Measurements from ENCODE around the gene NKAIN4. TPM values are rescaled to one million over a fixed set of nuclear protein-coding genes. Genes with fewer than 3 reads are reported as not detected.
"Not testable (repeated sequence)": the region's sequence is repeated elsewhere in the genome, so short reads cannot be mapped to it uniquely, and the experiment has no call there.

Gene NKAIN4
- total and polyA plus RNA-seq, 7 donors: not detected

GRCh38 chr20:63223121-63223825 is 31.0 kb downstream of the NKAIN4 start:
- H3K36me3 ChIP-seq (ENCODE audit: insufficient read depth in 1 of 2, low read depth in 1 of 2): no peaks in the 10 kb centered on the region
- intact Hi-C loops (cut with DNase I): loop anchor here in 1 of 2 donors (5.0 kb wide), 2 partner anchors 59 to 159 kb away; no protein-coding TSS in a partner anchor
- WGBS, 3 donors: 51 to 57% (median 52%) methylated on average over 12 of the region's 12 CpGs
- H3K27me3 ChIP-seq (ENCODE audit: insufficient read depth in 3 of 3, low read length in 2 of 3): peaks cover 0 to 5% (median 2%) of the 10 kb centered on the region in 3 donors
- no peaks in the 10 kb centered on the region for H3K4me1 ChIP-seq
- DNase-seq (no peak), ATAC-seq (peak; percentile 41 to 57 (median 54))
- H3K9me3 ChIP-seq: no peaks in the 10 kb centered on the region
- TF ChIP-seq CTCF (IDR thresholded peaks at IDR 0.05): peak; percentile 64
- H3K27ac ChIP-seq: no peak overlapping the region
- no peak overlapping the region for H3K4me3 ChIP-seq

GRCh38 chr20:63222541-63222940 is 31.7 kb downstream of the NKAIN4 start:
- intact Hi-C loops (cut with DNase I): loop anchor here in 1 of 2 donors (5.0 kb wide), 2 partner anchors 60 to 160 kb away; no protein-coding TSS in a partner anchor
- H3K27ac ChIP-seq: no peak overlapping the region
- 72 to 76% (median 73%) methylated on average over 7 of the region's 7 CpGs for WGBS, 3 donors
- peaks cover 0 to 5% (median 2%) of the 10 kb centered on the region in 3 donors for H3K27me3 ChIP-seq (ENCODE audit: insufficient read depth in 3 of 3, low read length in 2 of 3)
- H3K9me3 ChIP-seq: no peaks in the 10 kb centered on the region
- DNase-seq (no peak), ATAC-seq (no peak)
- TF ChIP-seq CTCF (IDR thresholded peaks at IDR 0.05): no peak
- no peaks in the 10 kb centered on the region for H3K4me1 ChIP-seq
- H3K36me3 ChIP-seq (ENCODE audit: insufficient read depth in 1 of 2, low read depth in 1 of 2): no peaks in the 10 kb centered on the region
- H3K4me3 ChIP-seq: no peak overlapping the region

GRCh38 chr20:63221400-63222053 is 32.7 kb downstream of the NKAIN4 start:
- WGBS, 3 donors: 59 to 69% (median 66%) methylated on average over 11 to 12 of the region's 12 CpGs
- intact Hi-C loops (cut with DNase I): loop anchor here in 1 of 2 donors (5.0 kb wide), 2 partner anchors 61 to 161 kb away; no protein-coding TSS in a partner anchor
- not testable (repeated sequence) for DNase-seq; H3K4me1 ChIP-seq; H3K4me3 ChIP-seq; H3K9me3 ChIP-seq; H3K27ac ChIP-seq; ATAC-seq; H3K27me3 ChIP-seq (ENCODE audit: insufficient read depth in 3 of 3, low read length in 2 of 3); H3K36me3 ChIP-seq (ENCODE audit: insufficient read depth in 1 of 2, low read depth in 1 of 2)

GRCh38 chr20:63220696-63221399 is 33.4 kb downstream of the NKAIN4 start:
- TF ChIP-seq CTCF (IDR thresholded peaks at IDR 0.05): no peak
- peaks cover 0 to 5% (median 2%) of the 10 kb centered on the region in 3 donors for H3K27me3 ChIP-seq (ENCODE audit: insufficient read depth in 3 of 3, low read length in 2 of 3)
- peaks cover 5% of the 10 kb centered on the region for H3K4me1 ChIP-seq
- DNase-seq (no peak), ATAC-seq (no peak)
- H3K36me3 ChIP-seq (ENCODE audit: insufficient read depth in 1 of 2, low read depth in 1 of 2): no peaks in the 10 kb centered on the region
- intact Hi-C loops (cut with DNase I): loop anchor here in 1 of 2 donors (5.0 kb wide), 2 partner anchors 61 to 161 kb away; no protein-coding TSS in a partner anchor
- no peak overlapping the region for H3K4me3 ChIP-seq
- H3K27ac ChIP-seq: no peak overlapping the region
- no peaks in the 10 kb centered on the region for H3K9me3 ChIP-seq
- WGBS, 3 donors: 43 to 63% (median 45%) methylated on average over 9 of the region's 9 CpGs
